ENCODE data around the gene HACD2.

Gene HACD2

GRCh38 chr3:123526474-123526873 lies 58.4 kb downstream of the HACD2 start:
- TF ChIP-seq ZNF362 (tag by site-specific recombination; IDR thresholded peaks at IDR 0.05): no peak
- no peak for TF ChIP-seq ZNF658 (tag by site-specific recombination; IDR thresholded peaks at IDR 0.05)
- no peak for TF ChIP-seq GLI2 (tag by site-specific recombination; IDR thresholded peaks at IDR 0.05; ENCODE audit: borderline replicate concordance, low read depth)
- no peak for TF ChIP-seq ZNF488 (tag by site-specific recombination; IDR thresholded peaks at IDR 0.05)
- TF ChIP-seq ZNF639 (tag by site-specific recombination; IDR thresholded peaks at IDR 0.05): no peak
- no peak for TF ChIP-seq PRDM4 (tag by site-specific recombination; IDR thresholded peaks at IDR 0.05)
- no peak for TF ChIP-seq ZNF140 (tag by site-specific recombination; IDR thresholded peaks at IDR 0.05)
- TF ChIP-seq ZNF148 (tag by site-specific recombination; IDR thresholded peaks at IDR 0.05; ENCODE audit: borderline replicate concordance): no peak
- TF ChIP-seq ZNF16 (tag by site-specific recombination; IDR thresholded peaks at IDR 0.05; ENCODE audit: low read depth): no peak
- TF ChIP-seq ZEB2 (tag by site-specific recombination; IDR thresholded peaks at IDR 0.05): no peak
- TF ChIP-seq ZNF169 (tag by site-specific recombination; IDR thresholded peaks at IDR 0.05): no peak
- ChIA-PET CTCF (interaction anchor here (1.2 kb wide), 1 partner anchor 32 kb away, joined by 3 read pairs; no protein-coding TSS in a partner anchor), POLR2A (no interaction called here)
- no peaks in the 10 kb centered on the region for H3K9me3 ChIP-seq (ENCODE audit: control insufficient read depth, insufficient read depth, low read depth, low read length)
- H3K4me3 ChIP-seq (ENCODE audit: low read depth, low read length): no peak overlapping the region
- H3K4me1 ChIP-seq (ENCODE audit: control insufficient read depth, insufficient read depth, low read length): no peaks in the 10 kb centered on the region; the same call in 1 of the 2 replicates
- peaks cover 0 to 32% of the 10 kb centered on the region in 2 experiments; a peak in 1 of 3 replicates for H3K36me3 ChIP-seq (ENCODE audit: control insufficient read depth in 2 of 2, insufficient read depth in 1 of 2, low read length in 2 of 2)
- H3K27ac ChIP-seq (ENCODE audit: extremely low read depth, low read depth, low read length): no peak overlapping the region

GRCh38 chr3:123525433-123525832 lies 59.4 kb downstream of the HACD2 start:
- Histone ChIP-seq H3K9me3 (ENCODE audit: control insufficient read depth, insufficient read depth, low read depth, low read length) (no peaks in the 10 kb centered on the region), H3K27ac (ENCODE audit: extremely low read depth, low read depth, low read length) (no peak overlapping the region), H3K36me3 (ENCODE audit: control insufficient read depth in 2 of 2, insufficient read depth in 1 of 2, low read length in 2 of 2) (peaks cover 0 to 32% of the 10 kb centered on the region in 2 experiments; a peak in 1 of 3 replicates), H3K4me3 (ENCODE audit: low read depth, low read length) (no peak overlapping the region), H3K4me1 (ENCODE audit: control insufficient read depth, insufficient read depth, low read length) (no peaks in the 10 kb centered on the region; the same call in 1 of the 2 replicates)
- ChIA-PET POLR2A (no interaction called here), CTCF (interaction anchor here (0.8 kb wide), 1 partner anchor 35 kb away, joined by 3 read pairs; no protein-coding TSS in a partner anchor)
- TF ChIP-seq YY2 (tag by site-specific recombination; IDR thresholded peaks at IDR 0.05): no peak
- TF ChIP-seq ZBTB8A (tag by site-specific recombination; IDR thresholded peaks at IDR 0.05): no peak
- TF ChIP-seq ZNF830 (tag by site-specific recombination; IDR thresholded peaks at IDR 0.05; ENCODE audit: low read depth): no peak
- TF ChIP-seq ZBTB26 (tag by site-specific recombination; optimal IDR thresholded peaks at IDR 0.05): no peak
- no peak for TF ChIP-seq ZNF777 (tag by site-specific recombination; IDR thresholded peaks at IDR 0.05; ENCODE audit: borderline replicate concordance)
- TF ChIP-seq SP2 (tag by site-specific recombination; IDR thresholded peaks at IDR 0.05): no peak
- no peak for TF ChIP-seq ZNF549 (tag by site-specific recombination; IDR thresholded peaks at IDR 0.05)
- no peak for TF ChIP-seq ZNF280D (tag by site-specific recombination; IDR thresholded peaks at IDR 0.05)

Data from HEK293 (cell line).